GM21526 (cell line): ENCODE results near the gene DNAJA1.
"Not testable (repeated sequence)": the region's sequence is repeated elsewhere in the genome, so short reads cannot be mapped to it uniquely, and the experiment has no call there.

Experiments
- ATAC-seq: cut with Tn5 transposase; IDR thresholded peaks from one replicate; pipeline ENCODE4 v1.9.1; 2021; ENCODE audit warnings: moderate library complexity; ENCODE audit not compliant: unreplicated experiment, low FRiP score

DNAJA1 gene

DNA sequence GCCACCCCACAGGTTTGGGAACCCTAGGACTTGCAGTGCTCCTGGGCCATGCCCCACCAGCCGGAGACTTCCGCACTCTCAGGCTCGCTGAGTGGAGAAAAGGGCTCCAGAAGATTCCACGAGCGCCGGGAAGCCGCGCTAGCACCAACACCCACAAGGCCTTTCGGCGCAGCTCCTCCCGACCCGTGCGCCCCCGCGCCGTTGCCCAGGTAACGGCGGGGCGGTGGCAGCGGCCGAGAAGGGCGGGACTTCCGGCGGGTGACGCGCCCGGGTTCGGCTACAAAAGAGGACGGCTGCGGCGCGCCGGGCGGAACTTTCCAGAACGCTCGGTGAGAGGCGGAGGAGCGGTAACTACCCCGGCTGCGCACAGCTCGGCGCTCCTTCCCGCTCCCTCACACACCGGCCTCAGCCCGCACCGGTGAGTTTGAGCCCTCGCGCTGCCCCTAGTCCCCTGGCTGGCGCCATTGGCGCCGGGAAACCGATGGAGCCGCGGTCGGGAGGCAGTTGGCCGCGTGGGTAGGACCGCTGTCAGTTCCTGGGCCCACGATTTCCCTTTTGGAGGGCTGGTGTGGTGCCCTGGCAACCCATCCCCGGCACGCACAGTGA lies at the start of gene DNAJA1:
Gene DNAJA1 (plus strand): TSS at position 308 of the 606 bp plus-strand sequence. CDS start 1,212 bp downstream, outside the sequence.
- peak; percentile 89 for ATAC-seq

DNA sequence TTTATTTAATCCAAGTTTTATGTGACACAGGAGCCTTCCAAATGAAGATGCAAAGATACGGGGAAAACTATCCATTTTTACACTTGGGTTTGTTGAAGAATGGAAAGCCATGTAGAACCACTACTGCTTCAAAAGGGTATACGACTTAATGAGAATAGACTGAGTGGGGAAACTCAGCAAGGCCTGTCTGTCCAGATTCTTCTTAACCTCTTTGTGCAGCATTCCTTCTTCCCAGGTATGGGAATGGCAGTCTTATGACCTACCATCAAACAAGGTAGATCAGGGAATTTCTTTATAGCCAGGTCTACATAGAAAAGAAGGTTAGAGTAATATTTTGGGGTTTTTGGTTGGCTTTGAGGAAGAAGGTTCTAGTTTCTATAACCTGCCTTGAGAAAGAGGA lies 47.0 kb upstream of the DNAJA1 start:
- no peak for ATAC-seq

DNA sequence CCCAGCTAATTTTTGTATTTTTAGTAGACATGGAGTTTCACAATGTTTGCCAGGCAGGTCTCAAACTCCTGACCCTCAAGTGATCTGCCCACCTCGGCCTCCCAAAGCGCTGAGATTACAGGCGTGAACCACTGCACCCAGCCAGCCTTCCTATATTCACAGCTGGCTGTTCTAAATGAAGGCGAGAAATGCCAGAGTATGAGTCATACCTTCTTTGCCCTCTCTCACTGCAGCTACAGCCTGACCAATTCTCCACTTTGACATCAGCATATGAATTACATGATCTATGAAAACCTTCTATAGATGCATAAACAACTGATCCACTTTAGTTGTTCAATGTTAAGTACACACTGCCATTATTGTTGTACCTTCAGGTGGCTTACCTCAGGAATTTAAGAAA lies 38.1 kb upstream of the DNAJA1 start:
- ATAC-seq: no peak

DNA sequence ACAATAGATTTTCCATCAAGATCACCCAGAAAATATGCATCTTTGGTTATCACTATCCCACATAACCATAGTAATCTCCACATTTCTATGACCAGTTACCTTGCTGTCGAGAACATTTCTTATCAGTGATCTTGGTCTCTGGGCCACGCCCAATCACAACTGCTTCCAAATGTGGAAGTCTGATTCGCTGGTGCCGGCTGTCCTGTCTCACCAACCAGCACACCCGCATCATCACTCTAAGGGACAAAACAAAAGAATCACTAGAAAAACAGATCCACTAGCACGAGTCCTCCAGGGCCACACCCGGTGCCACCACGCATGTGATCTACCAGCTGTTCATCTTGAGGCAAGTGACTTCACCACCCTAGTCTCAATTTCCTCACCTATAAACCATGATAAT lies 35.4 kb upstream of the DNAJA1 start:
- ATAC-seq: no peak

DNA sequence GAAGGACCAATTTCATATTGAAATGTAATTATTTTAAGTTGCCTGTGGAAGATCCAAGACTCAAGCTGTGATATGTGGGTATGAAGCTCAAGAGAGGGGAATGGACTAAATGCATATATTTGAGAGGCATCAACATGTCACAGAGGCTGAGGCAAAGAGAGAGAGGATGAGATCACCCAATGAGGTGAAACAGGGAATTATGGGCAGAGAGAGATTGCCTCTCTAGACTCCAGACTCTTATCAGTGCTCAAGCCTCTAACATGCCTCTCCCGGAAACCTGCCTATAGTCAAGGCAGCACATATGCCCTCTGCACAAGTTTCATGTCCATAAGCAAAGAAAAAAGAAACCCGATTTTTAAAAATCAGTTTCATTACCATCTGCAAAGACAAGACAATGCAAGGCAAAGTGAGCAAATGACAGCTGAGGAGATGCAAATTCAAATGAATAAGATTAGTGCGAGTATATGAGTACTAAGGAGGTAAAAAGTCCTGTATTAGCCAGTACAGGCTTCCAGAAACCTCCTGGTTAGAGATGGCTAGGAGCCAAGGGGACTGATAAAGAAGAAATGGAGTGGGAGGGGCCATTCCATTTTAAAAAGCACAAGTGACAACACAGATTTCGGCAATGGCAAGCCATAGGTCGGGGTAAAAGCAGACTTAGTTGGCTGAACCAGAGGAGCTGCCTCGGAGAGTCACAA lies 33.0 kb upstream of the DNAJA1 start:
- ATAC-seq: no peak

DNA sequence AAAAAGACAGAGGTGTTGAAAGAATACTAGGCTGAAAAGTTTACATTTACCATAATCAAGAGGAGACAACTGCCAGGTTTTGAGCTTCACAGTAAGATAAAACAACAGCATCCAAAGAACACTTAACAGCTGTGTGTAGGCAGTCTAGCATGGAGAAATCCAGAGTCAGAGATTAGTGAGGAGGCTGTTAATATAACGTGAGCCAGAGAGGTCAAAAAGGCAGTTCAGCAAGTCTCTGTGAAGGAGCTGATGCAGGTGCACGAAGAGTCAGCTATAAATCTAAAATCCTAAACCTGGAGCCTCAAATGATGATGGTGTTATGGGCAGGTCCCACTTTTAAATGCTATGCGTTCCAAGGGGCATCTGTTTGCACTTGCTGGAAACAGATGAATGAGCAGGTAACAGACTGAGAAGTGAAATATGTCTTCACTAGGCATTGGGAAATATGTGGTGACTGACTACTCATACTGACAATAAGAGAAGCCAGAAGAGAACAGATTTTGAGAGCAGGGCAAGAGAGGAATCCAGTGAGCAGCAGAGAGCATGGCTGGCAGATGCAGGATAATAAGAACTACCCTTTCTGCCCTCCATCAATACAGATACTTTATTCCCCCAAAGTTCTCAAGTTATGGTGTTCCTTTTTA lies 32.4 kb upstream of the DNAJA1 start:
- no peak for ATAC-seq

DNA sequence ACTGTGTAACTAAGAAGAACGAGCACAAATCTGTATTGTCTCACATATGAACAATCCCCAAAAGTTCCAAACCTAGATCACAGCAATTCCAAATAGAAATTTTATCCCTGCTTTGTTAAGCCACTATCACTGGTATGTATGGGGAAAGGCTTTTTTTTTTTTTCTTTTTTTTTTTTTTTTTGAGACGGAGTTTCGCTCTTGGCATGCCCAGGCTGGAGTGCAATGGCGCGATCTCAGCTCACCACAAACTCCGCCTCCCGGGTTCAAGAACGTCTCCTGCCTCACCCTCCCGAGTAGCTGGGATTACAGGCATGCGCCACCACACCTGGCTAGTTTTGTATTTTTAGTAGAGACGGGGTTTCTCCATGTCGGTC lies 24.4 kb upstream of the DNAJA1 start:
- not testable (repeated sequence) for ATAC-seq

DNA sequence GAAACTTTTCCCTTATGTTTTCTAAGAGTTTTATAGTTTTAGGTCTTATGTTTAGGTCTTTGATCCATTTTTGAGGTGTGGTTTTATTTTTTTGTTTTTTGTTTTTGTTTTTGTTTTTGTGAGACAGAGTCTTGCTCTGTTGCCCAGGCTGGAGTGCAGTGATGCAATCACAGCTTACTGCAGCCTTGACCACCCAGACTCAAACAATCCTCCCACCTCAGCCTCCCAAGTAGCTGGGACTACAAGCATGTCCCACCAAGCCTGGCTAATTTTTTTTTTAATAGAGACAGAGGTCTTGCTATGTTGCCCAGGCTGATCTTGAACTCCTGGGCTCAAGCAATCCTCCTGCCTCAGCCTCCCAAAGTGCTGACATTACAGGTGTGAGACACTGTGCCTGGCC lies 19.7 kb upstream of the DNAJA1 start:
- ATAC-seq: not testable (repeated sequence)

DNA sequence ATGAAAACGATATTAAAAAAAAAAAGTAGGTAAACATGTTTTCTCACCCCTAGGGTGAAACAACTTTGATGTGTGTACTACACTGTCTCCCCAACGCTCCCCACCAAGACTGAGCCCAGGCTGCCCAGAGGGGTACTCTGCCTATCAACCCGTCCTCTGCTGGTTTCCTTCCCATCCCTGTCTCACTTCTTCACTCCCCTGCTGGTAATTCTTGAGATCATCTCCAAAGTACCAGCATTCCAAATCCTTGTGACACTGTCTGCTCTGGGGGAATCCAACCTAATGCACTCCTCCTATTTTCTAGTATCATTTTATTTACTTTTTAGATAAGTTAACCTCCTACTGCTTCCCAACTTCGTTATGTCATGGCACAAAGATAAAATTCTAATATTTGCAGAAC lies 17.3 kb upstream of the DNAJA1 start:
- ATAC-seq: no peak

DNA sequence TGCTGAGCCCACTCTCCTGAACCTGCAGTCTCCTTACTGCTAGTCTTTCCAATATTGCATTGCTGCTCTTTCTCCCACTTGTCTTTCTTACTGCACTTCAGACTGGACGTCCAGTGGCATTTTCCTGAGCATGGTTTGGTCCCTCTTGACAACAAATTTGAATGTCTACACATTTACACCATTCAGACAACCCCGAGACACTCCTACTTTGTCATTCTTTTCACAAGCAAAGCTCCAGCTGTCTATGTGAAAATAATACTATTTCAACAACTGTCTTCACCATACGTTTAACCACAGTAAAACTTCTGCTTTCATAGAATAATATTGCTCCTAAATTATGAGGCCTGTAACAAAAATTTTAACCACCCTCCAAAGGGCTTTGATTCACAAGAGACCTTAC lies 13.2 kb upstream of the DNAJA1 start:
- ATAC-seq: no peak

DNA sequence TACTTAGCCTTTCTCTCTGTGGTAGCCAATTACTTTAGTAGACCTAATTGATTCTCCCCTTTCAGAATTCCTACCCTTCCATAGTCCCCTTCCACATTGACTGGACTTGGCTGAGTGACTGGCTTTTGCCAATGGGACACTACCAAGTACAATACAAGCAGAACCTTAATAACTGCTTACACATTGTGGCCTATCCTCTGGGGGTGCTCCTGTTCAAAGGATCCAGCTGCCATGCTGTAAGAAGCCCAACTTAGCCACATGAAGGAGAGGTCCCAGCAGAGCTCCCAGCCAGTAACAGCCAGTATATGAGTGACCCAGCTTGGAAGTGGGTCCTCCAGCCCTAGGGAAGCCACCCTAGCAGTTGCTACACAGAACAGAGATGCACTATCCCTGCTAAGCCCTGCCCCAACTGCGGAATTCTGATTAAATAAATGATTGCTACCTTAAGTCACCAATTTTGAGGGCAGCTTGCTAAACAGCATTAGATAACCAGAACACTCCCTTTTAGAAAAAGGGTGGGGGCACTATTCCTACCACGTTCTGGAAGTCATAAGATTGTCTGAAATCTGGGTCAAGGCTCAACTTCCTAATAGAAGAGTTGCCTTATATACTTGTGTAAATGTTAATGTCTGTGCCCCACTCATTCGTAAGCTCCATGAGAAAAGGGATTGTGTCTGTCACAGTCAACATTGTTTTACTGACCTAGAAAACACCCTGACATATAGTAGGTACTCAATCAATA lies 12.6 kb upstream of the DNAJA1 start:
- no peak for ATAC-seq

DNA sequence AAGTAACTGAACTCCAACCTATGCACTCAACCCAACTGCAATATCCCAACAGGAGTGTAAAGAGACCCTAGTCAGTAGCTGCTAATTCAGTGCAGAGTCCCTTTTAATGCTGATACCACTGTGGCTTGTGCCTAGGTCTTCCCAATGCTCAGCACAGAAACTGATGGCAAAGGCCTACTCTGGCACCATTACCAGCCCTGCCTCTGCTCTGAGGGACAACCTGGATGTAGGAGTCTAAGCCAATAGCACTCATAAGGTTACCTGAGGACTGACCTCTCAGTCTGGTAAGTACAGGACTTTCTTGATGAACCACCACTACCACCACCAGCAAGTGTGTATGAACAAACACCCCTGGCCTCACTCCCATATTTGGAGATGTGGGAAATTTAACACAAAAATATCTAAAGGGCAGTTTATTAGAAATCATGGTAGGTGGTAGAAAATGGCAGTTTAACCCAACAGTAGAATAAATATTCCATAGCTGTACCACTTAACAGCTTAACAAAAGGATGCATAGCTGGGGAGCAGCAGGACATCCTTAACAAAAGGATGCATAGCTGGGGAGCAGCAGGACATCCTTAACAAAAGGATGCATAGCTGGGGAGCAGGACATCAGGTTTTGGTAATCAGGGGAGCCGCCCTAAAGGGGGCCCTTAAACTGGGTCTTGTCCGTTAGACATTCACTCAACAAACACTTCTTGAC lies 11.0 kb upstream of the DNAJA1 start:
- ATAC-seq: no peak

DNA sequence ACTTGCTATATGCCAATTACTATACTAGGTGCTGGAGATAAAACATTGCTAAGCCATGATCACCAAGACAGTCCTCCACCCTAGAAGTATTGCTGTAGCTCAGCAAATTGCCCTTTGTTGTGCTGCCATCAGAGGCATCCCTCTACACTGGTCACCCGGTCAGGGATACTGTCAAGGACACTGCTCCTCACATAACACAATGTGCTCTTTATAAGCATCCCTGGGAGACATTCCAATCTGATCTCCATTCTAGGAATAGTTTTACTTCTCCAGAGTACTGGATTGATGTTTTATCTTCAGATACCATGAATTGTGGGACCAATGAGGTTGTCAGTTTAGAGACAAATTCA lies 10.4 kb upstream of the DNAJA1 start:
- ATAC-seq: no peak

DNA sequence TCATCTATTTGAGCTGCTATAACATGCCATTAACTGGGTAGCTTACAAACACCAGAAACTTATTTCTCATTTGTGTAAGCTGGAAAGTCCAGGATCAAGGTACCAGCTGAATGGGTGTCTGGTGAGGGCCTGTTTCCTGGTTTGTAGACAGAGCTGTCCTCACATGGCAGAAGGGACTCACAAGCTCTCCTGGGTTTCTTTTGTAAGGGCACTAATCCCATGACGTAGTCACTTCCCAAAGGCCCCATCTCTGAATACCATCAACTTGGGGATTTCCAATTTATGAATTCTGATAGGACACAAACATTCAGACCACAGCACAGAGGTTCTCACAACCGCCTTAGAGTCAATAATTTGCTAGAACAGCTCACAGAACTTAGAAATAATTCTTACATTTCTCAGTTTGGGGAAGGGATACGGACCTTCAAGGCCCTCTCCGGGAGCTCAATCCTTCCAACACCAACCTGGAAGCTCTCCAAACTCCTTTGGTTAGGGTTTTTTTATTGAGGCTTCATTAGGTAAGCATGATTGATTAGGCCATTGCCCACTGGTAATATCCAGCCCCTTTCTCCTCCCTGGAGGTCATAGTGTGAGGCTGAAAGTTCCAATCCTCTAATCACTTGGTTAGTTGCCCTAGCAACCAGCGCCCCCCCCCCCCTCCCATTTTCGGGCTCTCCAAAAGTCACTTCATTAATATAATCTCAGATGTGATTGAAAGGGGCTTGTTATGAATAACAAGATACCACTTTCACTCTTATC lies 7.6 kb upstream of the DNAJA1 start:
- no peak for ATAC-seq

DNA sequence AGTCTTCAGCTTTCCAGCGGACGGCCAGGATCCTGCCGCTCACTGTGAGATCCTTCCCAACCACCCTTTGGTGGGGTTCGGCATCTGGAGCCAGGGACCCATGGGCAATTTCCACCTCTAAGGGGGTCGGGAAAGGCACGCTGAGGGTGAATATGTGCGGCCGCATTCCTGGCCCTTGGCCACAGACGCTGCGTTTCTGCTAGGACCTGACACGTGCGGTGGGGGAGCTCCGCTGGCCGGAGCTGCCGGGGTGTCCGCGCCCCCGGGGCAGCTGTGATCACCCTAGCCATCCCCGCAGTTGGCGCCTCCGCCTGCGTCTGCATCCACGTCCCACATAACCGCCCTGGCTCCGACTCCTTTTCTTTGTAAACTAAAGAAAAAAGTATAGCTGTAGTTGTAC lies 5.3 kb upstream of the DNAJA1 start:
- no peak for ATAC-seq

DNA sequence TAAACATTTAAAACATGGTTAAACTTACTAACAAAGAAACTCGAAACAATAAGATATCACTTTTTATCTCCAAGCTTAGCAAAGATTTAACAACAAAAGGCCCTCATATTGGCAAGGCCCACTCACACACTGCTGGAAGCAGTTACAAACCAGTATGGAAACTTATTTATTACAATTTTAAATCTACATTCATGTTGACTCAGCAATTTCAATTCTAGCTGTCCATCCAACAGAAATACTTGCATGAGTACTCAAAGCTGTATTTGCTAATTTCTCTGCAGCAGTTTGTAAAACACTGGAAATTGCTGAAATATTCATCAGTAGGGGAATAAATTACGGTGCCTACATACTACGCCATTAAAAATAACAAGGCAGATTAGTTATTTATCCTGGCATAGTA lies 2.8 kb upstream of the DNAJA1 start:
- no peak for ATAC-seq

DNA sequence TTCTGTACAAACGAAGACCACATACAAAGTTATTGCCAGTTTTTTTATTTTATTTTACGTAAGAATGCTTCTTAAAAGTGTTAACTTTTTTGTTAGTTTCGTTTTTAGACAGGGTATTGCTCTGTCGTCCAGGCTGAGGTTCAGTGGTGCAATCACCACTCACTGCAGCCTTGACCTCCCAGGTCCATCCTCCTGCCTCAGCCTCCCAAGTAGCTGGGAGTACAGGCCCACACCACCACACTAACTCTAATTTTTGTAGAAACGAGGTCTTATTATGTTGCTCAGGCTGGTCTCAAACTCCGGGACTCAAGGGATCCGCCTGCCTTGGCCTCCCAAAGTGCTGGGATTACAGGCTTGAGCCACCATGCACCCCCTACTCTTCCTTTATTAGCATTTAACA lies 2.3 kb upstream of the DNAJA1 start:
- ATAC-seq: no peak

DNA sequence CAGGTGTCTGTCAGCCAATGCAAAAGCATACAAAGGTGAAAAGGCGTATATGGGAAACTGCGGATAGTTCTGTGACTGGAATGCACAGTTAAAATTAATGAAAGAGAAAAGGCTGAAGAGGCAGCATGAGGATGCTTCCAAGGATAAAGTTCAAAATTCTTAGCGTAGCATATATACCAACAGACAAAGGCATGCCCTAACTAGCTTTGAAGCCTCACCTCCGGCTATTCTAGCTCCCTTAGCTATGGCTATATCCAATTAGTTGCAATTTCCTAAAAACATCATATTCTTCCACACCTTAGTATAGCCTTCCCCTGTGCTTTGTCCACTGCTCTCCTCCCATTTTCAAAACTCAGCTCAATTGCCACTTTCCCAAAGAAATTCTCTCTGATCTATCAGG lies 1.4 kb upstream of the DNAJA1 start:
- ATAC-seq: no peak

DNA sequence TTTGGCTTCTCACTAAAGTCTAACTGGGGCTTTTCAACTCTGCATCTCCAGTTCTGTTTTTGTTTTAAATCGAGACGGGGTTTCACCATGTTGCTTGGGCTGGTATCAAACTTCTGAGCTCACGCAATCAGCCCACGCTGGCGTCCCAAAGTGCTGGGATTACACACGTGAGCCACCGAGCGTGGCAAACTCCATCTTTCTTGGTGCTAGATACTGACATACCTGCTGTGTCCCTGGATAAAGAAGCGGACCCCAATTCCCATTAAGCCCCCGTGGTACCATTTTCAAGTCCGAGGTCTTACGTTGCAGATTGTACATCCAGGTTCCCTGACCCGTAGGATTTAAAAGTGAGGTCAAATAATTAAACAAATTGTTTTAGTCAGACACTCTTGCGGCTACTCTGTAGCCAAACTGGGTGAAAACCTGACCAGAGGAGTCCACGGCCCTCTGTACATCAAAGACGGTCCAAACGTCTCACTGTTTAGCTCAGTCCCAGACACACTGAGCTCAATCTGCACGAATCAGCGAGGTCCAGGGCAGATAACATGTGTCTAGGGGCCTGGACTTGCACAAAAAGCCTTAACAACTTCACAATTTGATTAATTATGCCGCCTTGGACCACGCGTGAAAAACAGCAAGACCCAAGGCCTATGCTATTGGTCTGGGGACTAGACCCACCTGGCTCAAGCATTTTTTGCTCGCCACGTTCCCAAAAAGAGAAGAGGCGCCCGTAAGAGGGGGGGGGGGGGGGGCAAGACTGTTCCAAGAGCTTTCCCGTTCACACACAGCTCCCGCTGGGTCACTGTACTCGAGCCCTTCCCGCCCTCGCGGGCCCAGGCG lies 727 bp upstream of the DNAJA1 start:
- peak; percentile 22 for ATAC-seq
